ENCODE measurements around the gene RHOBTB1.

- TF ChIP-seq CTCF (conservative IDR thresholded peaks at IDR 0.05; ENCODE audit: low read length) (no peak), EZH2phosphoT487 (IDR thresholded peaks at IDR 0.05; ENCODE audit: borderline replicate concordance, low read depth, low read length) (no peak)
Measured at GRCh38 chr10:60967260-60967659, 23.3 kb upstream of the RHOBTB1 start.

Measured in OCI-LY7 (cell line).